ENCODE results near the gene MSL1.
A peak's percentile ranks its signal among the peaks of the same experiment; 100 is the strongest.

Gene MSL1

GRCh38 chr17:40173778-40174135, 52.0 kb downstream of the MSL1 start:
- DNase-seq (ENCODE audit: low read depth in 2 of 2, low spot score in 1 of 2), result no peak

DNA sequence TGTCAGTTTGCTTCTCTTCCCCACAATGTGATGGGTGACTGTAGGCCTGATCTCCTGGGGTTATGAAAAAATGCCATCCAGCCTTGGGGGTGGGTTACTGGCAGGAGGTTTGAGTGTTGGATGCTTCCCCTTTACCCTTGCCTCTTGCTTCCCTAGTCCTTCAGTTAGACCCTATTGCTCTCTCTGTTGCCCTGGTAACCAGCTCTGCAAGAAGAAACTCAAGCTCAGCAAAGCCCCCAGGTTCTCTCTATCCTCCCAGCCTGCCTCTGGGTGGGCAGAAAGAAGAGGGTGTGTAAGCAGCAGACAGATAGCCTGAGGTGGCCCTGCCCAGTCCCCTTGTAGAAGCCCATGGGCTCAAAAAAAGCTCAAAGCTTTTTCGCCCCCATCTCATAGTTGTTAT, 52.7 kb downstream of the MSL1 start:
- DNase-seq (ENCODE audit: low read depth in 2 of 2, low spot score in 1 of 2), result no peak

- no peak for DNase-seq (ENCODE audit: low read depth in 2 of 2, low spot score in 1 of 2)
Observed at GRCh38 chr17:40175928-40176753, 54.4 kb downstream of the MSL1 start.

- DNase-seq (ENCODE audit: low read depth in 2 of 2, low spot score in 1 of 2), result no peak
Observed at GRCh38 chr17:40176754-40177110, 55.0 kb downstream of the MSL1 start.

- peak; percentile 60 to 66 for DNase-seq (ENCODE audit: low read depth in 2 of 2, low spot score in 1 of 2)
Observed at GRCh38 chr17:40177275-40177874, 55.6 kb downstream of the MSL1 start, which contains the start of gene RAPGEFL1. Gene RAPGEFL1 (plus strand): TSS chr17:40177470. CDS start chr17:40177862, 392 bp downstream.

GRCh38 chr17:40178021-40178601, 56.3 kb downstream of the MSL1 start:
- no peak for DNase-seq (ENCODE audit: low read depth in 2 of 2, low spot score in 1 of 2)

- DNase-seq (ENCODE audit: low read depth in 2 of 2, low spot score in 1 of 2), result no peak
Observed at GRCh38 chr17:40178660-40179059, 56.9 kb downstream of the MSL1 start.

DNA sequence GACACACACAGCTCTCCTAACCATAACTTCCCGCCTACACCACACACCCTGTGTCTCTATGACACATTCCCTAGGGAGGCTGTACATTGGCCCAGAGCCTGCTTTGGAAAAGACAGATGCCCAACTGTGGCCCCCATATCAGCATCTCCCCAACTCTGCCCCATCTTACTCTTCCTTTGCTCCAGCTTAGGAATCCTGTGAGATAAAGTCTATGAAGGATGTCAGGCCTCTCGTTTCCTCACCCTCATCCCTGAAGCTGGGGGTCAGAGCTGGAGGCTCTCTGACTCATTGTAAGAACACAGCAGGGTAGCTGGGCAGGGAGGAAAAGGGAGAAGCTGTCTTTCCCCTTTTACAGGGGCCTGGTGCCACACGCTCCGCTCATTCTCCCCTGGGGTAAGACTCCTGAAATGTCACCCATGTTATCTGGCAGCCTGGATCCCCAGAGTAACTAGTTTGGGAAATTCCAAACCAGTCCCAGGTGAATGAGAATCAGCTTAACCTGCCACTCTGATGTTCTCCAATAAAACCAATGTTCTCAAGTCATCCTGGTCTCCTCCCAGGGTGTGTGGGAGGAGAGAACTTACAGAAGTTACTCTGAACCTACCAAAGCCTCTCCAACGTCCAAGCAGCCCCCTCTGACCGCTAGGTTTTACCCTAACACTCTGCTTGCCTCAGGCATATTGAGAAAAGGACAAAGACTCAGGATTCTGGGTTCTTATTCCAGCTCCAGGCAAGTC, 58.3 kb downstream of the MSL1 start:
- no peak for DNase-seq (ENCODE audit: low read depth in 2 of 2, low spot score in 1 of 2)

- DNase-seq (ENCODE audit: low read depth in 2 of 2, low spot score in 1 of 2), result no peak
Observed at GRCh38 chr17:40180694-40181093, 58.9 kb downstream of the MSL1 start.

DNA sequence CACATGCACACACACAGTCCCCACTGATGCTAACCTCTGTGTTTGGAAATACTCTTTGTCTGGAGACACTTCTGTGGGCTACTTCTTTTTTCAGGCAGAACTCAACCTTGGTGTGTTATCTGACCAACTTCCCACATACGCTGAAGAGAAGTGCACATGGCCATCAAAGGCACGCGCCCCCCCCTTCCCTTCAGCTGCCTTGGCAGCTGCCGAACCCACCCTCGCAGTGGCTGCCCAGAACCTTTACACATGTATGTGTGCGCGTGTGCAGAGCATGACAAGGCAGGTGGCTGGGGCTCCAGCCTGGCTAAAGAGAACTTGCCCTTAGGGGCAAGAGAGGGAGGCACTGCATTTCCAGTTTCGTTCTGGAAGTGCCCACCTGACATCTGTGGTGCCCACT, 59.4 kb downstream of the MSL1 start:
- no peak for DNase-seq (ENCODE audit: low read depth in 2 of 2, low spot score in 1 of 2)

GRCh38 chr17:40182606-40183005, 60.8 kb downstream of the MSL1 start:
- no peak for DNase-seq (ENCODE audit: low read depth in 2 of 2, low spot score in 1 of 2)
